ELF-1 (cell line): ENCODE data around the gene DNTT.
A peak's percentile ranks its signal among the peaks of the same experiment; 100 is the strongest.

ENCODE experiments used
- DNase-seq: peaks from one replicate; pipeline ENCODE4 v3.0.0-alpha.2; 2016; ENCODE audit warnings: low read depth, low spot score

DNTT gene

GRCh38 chr10:96309628-96310320 lies 5.5 kb downstream of the DNTT start:
- peak; percentile 97 for DNase-seq

GRCh38 chr10:96310321-96310669 lies 6.1 kb downstream of the DNTT start:
- peak; percentile 71 for DNase-seq

GRCh38 chr10:96311180-96311715 lies 7.0 kb downstream of the DNTT start:
- DNase-seq: peak; percentile 35

GRCh38 chr10:96313344-96313743 lies 9.1 kb downstream of the DNTT start:
- DNase-seq: no peak

GRCh38 chr10:96317067-96317833 lies 13.0 kb downstream of the DNTT start:
- DNase-seq: no peak

GRCh38 chr10:96319754-96320474 lies 15.7 kb downstream of the DNTT start:
- DNase-seq: no peak

GRCh38 chr10:96321822-96322221 lies 17.6 kb downstream of the DNTT start:
- DNase-seq: no peak

GRCh38 chr10:96322275-96322674 lies 18.0 kb downstream of the DNTT start:
- no peak for DNase-seq

- no peak for DNase-seq
These were observed 20.2 kb downstream of the DNTT start for GRCh38 chr10:96324447-96324846.

GRCh38 chr10:96325719-96326373 lies 21.6 kb downstream of the DNTT start:
- no peak for DNase-seq

GRCh38 chr10:96327462-96327861 lies 23.2 kb downstream of the DNTT start:
- DNase-seq: no peak

- no peak for DNase-seq
These were observed 28.9 kb downstream of the DNTT start for GRCh38 chr10:96333101-96333500.

- DNase-seq: peak; percentile 67
These were observed 30.6 kb downstream of the DNTT start for GRCh38 chr10:96334616-96335526.

GRCh38 chr10:96337106-96337505 lies 32.9 kb downstream of the DNTT start:
- DNase-seq: no peak

- DNase-seq: no peak
These were observed 34.2 kb downstream of the DNTT start for GRCh38 chr10:96338279-96338925.

- no peak for DNase-seq
These were observed 35.1 kb downstream of the DNTT start for GRCh38 chr10:96339383-96339782.

GRCh38 chr10:96339956-96340904 lies 36.0 kb downstream of the DNTT start:
- DNase-seq: peak; percentile 65

GRCh38 chr10:96341219-96342182 lies 37.3 kb downstream of the DNTT start:
- DNase-seq: peak; percentile 77
